ENCODE measurements around the gene HYAL4. TPM values are rescaled to one million over a fixed set of nuclear protein-coding genes. Genes with fewer than 3 reads are reported as not detected.
"Not testable (repeated sequence)": the region's sequence is repeated elsewhere in the genome, so short reads cannot be mapped to it uniquely, and the experiment has no call there.

HYAL4 gene
- total RNA-seq: not detected

- H3K27me3 Mint-ChIP-seq: peaks cover 11% of the 10 kb centered on the region
- H3K9me3 Mint-ChIP-seq (ENCODE audit: low read depth): peaks cover 3% of the 10 kb centered on the region
- H3K36me3 Mint-ChIP-seq: no peaks in the 10 kb centered on the region
- H3K4me1 Mint-ChIP-seq: no peaks in the 10 kb centered on the region
- no peak within 1 kb of the TSS for H3K27ac Mint-ChIP-seq
- DNase-seq (no peak), ATAC-seq (no peak)
- CTCF ChIA-PET: interaction anchor here (1.1 kb wide), 1 partner anchor 15 kb away, joined by 3 read pairs; no protein-coding TSS in a partner anchor
- no peak within 1 kb of the TSS for H3K4me3 Mint-ChIP-seq
Observed at GRCh38 chr7:123844712-123845219, at the start of gene HYAL4. Gene HYAL4, plus strand, starts transcription at chr7:123845169. Its CDS starts 23,105 bp downstream, at chr7:123868274.

GRCh38 chr7:123795917-123796316, 49.1 kb upstream of the HYAL4 start:
- Mint-ChIP-seq H3K27me3 (no peaks in the 10 kb centered on the region), H3K4me1 (no peaks in the 10 kb centered on the region), H3K9me3 (ENCODE audit: low read depth) (no peaks in the 10 kb centered on the region), H3K27ac (no peak overlapping the region), H3K4me3 (no peak overlapping the region), H3K36me3 (no peaks in the 10 kb centered on the region)
- CTCF ChIA-PET: interaction anchor here (0.8 to 1.0 kb wide), 3 partner anchors 69 to 94 kb away, joined by 3 read pairs; no protein-coding TSS in a partner anchor
- no peak for DNase-seq
- no peak for ATAC-seq

- H3K4me3 Mint-ChIP-seq: no peak overlapping the region
- CTCF ChIA-PET: interaction anchor here (1.0 kb wide), 1 partner anchor 72 kb away, joined by 3 read pairs; no protein-coding TSS in a partner anchor
- no peaks in the 10 kb centered on the region for H3K4me1 Mint-ChIP-seq
- no peaks in the 10 kb centered on the region for H3K27me3 Mint-ChIP-seq
- ATAC-seq: no peak
- H3K9me3 Mint-ChIP-seq (ENCODE audit: low read depth): no peaks in the 10 kb centered on the region
- no peak overlapping the region for H3K27ac Mint-ChIP-seq
- DNase-seq: no peak
- no peaks in the 10 kb centered on the region for H3K36me3 Mint-ChIP-seq
Observed at GRCh38 chr7:123796568-123796967, 48.4 kb upstream of the HYAL4 start.

GRCh38 chr7:123797673-123798531, 47.1 kb upstream of the HYAL4 start:
- H3K36me3 Mint-ChIP-seq: no peaks in the 10 kb centered on the region
- CTCF ChIA-PET: interaction anchor here (0.7 to 3.9 kb wide), 9 partner anchors 14 to 161 kb away, joined by 3 to 20 read pairs (median 3); partner anchors contain the start of gene WASL
- no peaks in the 10 kb centered on the region for H3K9me3 Mint-ChIP-seq (ENCODE audit: low read depth)
- no peaks in the 10 kb centered on the region for H3K27me3 Mint-ChIP-seq
- H3K4me3 Mint-ChIP-seq: no peak overlapping the region
- H3K27ac Mint-ChIP-seq: no peak overlapping the region
- no peaks in the 10 kb centered on the region for H3K4me1 Mint-ChIP-seq
- no peak for DNase-seq
- no peak for ATAC-seq

GRCh38 chr7:123798532-123799188, 46.3 kb upstream of the HYAL4 start:
- CTCF ChIA-PET: interaction anchor here (0.7 to 3.9 kb wide), 7 partner anchors 50 to 162 kb away, joined by 3 to 20 read pairs (median 4); partner anchors contain the start of gene WASL
- no peak for ATAC-seq
- no peak overlapping the region for H3K27ac Mint-ChIP-seq

GRCh38 chr7:123802249-123802648, 42.7 kb upstream of the HYAL4 start:
- Mint-ChIP-seq H3K4me1 (no peaks in the 10 kb centered on the region), H3K27me3 (no peaks in the 10 kb centered on the region), H3K4me3 (no peak overlapping the region), H3K36me3 (no peaks in the 10 kb centered on the region), H3K27ac (no peak overlapping the region), H3K9me3 (ENCODE audit: low read depth) (no peaks in the 10 kb centered on the region)
- DNase-seq: no peak
- no peak for ATAC-seq
- CTCF ChIA-PET: no interaction called here

More at GRCh38 chr7:123798532-123799188, 46.3 kb upstream of the HYAL4 start:
- Mint-ChIP-seq H3K9me3 (ENCODE audit: low read depth) (no peaks in the 10 kb centered on the region), H3K36me3 (no peaks in the 10 kb centered on the region), H3K27me3 (no peaks in the 10 kb centered on the region), H3K4me1 (no peaks in the 10 kb centered on the region), H3K4me3 (no peak overlapping the region)
- DNase-seq: no peak

- no peaks in the 10 kb centered on the region for H3K36me3 Mint-ChIP-seq
- no peak for ATAC-seq
- CTCF ChIA-PET: no interaction called here
- no peak for DNase-seq
- no peaks in the 10 kb centered on the region for H3K9me3 Mint-ChIP-seq (ENCODE audit: low read depth)
- H3K4me1 Mint-ChIP-seq: no peaks in the 10 kb centered on the region
- H3K4me3 Mint-ChIP-seq: no peak overlapping the region
- H3K27ac Mint-ChIP-seq: no peak overlapping the region
- no peaks in the 10 kb centered on the region for H3K27me3 Mint-ChIP-seq
Observed at GRCh38 chr7:123805287-123805686, 39.7 kb upstream of the HYAL4 start.

- CTCF ChIA-PET: no interaction called here
- Mint-ChIP-seq H3K4me3 (no peak overlapping the region), H3K27ac (no peak overlapping the region), H3K27me3 (peaks cover 2% of the 10 kb centered on the region), H3K9me3 (ENCODE audit: low read depth) (no peaks in the 10 kb centered on the region), H3K36me3 (no peaks in the 10 kb centered on the region), H3K4me1 (no peaks in the 10 kb centered on the region)
- no peak for DNase-seq
- ATAC-seq: no peak
Observed at GRCh38 chr7:123809471-123809870, 35.5 kb upstream of the HYAL4 start.

GRCh38 chr7:123811056-123811455, 33.9 kb upstream of the HYAL4 start:
- DNase-seq (no peak), ATAC-seq (no peak)
- Mint-ChIP-seq H3K4me1 (no peaks in the 10 kb centered on the region), H3K27ac (no peak overlapping the region), H3K9me3 (ENCODE audit: low read depth) (no peaks in the 10 kb centered on the region), H3K27me3 (peaks cover 5% of the 10 kb centered on the region), H3K4me3 (no peak overlapping the region), H3K36me3 (no peaks in the 10 kb centered on the region)
- CTCF ChIA-PET: no interaction called here

- ATAC-seq (no peak), DNase-seq (no peak)
- H3K27ac Mint-ChIP-seq: no peak overlapping the region
- H3K4me1 Mint-ChIP-seq: no peaks in the 10 kb centered on the region
- H3K9me3 Mint-ChIP-seq (ENCODE audit: low read depth): no peaks in the 10 kb centered on the region
- H3K4me3 Mint-ChIP-seq: no peak overlapping the region
- peaks cover 5% of the 10 kb centered on the region for H3K27me3 Mint-ChIP-seq
- CTCF ChIA-PET: no interaction called here
- H3K36me3 Mint-ChIP-seq: no peaks in the 10 kb centered on the region
Observed at GRCh38 chr7:123816916-123817315, 28.1 kb upstream of the HYAL4 start.

- no peak for DNase-seq
- peaks cover 3% of the 10 kb centered on the region for H3K4me1 Mint-ChIP-seq
- no peak overlapping the region for H3K4me3 Mint-ChIP-seq
- no peaks in the 10 kb centered on the region for H3K36me3 Mint-ChIP-seq
- ATAC-seq: no peak
- CTCF ChIA-PET: no interaction called here
- H3K9me3 Mint-ChIP-seq (ENCODE audit: low read depth): no peaks in the 10 kb centered on the region
- peaks cover 5% of the 10 kb centered on the region for H3K27me3 Mint-ChIP-seq
- no peak overlapping the region for H3K27ac Mint-ChIP-seq
Observed at GRCh38 chr7:123819001-123819400, 26.0 kb upstream of the HYAL4 start.

GRCh38 chr7:123819795-123820194, 25.2 kb upstream of the HYAL4 start:
- H3K27me3 Mint-ChIP-seq; H3K9me3 Mint-ChIP-seq (ENCODE audit: low read depth); H3K36me3 Mint-ChIP-seq; H3K27ac Mint-ChIP-seq; H3K4me3 Mint-ChIP-seq; DNase-seq; CTCF ChIA-PET; ATAC-seq: not testable (repeated sequence)
- H3K4me1 Mint-ChIP-seq: peaks cover 11% of the 10 kb centered on the region

- CTCF ChIA-PET: no interaction called here
- ATAC-seq (no peak), DNase-seq (no peak)
- Mint-ChIP-seq H3K4me3 (no peak overlapping the region), H3K36me3 (no peaks in the 10 kb centered on the region), H3K4me1 (peaks cover 12% of the 10 kb centered on the region), H3K27ac (no peak overlapping the region), H3K9me3 (ENCODE audit: low read depth) (no peaks in the 10 kb centered on the region), H3K27me3 (no peaks in the 10 kb centered on the region)
Observed at GRCh38 chr7:123820864-123821263, 24.1 kb upstream of the HYAL4 start.
